GM19463 (cell line): ENCODE results near the gene HDLBP.
"Not testable (repeated sequence)": the region's sequence is repeated elsewhere in the genome, so short reads cannot be mapped to it uniquely, and the experiment has no call there.

ENCODE experiments used
- ATAC-seq: cut with Tn5 transposase; IDR thresholded peaks from one replicate; pipeline ENCODE4 v1.9.1; 2021; ENCODE audit warnings: mild to moderate bottlenecking, moderate library complexity; ENCODE audit not compliant: unreplicated experiment

Gene HDLBP

DNA sequence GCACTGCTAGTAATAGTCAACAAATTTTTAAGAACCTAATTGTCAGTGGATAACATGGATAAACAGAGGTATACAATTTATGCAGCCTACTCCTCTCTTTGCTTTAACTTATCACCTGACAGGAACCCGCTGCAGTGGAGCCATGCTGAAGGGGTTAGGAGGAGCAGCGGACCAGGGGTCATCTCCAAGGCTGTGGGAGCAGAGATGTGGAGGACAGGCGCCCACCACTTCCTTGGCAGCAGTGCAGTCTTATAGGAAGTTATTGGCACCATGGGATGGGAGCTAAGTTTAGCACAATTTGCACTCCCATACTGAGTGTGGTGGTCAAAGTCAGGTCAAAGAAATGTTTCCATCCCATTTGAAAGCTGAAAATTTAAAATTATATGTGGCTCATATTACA, 35.6 kb downstream of the HDLBP start:
- no peak for ATAC-seq

DNA sequence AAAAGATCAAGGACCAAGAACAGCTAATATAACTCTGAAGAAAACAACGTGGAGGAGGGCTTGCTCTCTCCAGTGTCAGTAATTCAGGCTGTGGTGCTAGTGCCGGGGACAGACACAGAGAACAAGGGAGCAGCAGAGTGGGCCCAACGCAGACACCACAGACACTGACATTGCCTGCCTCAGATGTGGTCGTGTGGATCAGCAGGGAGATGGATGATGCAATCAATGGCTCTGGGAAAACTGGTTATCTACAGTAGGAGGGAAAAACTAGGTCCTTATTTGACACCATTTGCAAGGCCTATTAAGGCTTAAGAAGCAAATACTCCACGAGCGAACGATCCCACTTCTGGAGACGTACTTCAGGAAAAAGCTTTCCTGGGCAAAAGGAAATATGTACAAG, 36.1 kb downstream of the HDLBP start:
- no peak for ATAC-seq

DNA sequence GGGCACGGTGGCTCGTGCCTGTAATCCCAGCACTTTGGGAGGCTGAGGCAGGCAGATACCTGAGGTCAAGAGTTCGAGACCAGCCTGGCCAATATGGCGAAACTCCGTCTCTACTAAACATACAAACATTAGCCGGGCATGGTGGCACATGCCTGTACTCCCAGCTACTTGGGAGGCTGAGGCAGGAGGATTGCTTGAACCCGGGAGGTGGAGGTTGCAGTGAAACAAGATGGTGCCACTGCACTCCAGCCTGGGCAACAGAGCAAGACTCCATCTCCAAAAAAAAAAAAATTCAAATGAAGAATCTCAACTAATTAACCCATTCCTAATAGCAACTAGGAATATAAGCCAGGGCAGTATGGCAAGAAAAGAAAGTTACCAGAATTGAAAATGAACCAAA, 37.2 kb downstream of the HDLBP start:
- ATAC-seq: not testable (repeated sequence)

DNA sequence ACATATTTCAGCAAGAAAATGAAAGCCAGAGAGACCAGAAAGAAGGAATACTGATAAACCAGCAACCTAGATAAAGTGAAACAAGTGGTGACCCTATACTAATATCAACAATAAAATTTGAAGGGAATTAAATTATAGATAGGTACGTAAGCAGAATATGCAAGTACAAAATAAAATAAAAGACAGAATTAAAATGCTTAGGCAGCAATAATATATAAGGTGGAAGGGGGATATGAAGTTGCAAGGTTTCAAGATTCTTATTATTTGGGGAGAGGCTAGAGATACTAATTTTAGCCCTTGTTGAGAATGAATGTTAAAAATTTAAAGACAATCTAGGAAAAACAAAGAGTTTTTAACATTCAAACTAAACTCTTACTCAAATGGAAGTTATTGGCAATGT, 39.6 kb downstream of the HDLBP start:
- no peak for ATAC-seq

DNA sequence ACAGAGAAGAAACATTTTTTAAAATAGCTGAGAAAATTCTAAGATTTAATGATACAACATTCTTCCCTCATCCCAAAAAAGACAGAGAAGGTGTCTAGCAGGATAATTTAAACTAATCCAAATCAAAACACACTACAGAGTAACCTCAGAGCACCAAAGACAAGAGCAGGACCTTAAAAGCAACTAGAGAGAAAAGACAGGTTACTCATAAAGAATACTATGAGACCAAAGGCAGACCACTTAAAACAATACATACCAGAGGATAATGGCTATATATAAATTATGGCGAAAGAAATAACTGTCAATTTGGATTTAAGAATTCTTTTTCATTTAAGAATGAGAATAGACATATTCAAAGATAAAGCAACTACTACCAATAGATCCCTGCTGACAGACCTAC, 40.0 kb downstream of the HDLBP start:
- no peak for ATAC-seq

DNA sequence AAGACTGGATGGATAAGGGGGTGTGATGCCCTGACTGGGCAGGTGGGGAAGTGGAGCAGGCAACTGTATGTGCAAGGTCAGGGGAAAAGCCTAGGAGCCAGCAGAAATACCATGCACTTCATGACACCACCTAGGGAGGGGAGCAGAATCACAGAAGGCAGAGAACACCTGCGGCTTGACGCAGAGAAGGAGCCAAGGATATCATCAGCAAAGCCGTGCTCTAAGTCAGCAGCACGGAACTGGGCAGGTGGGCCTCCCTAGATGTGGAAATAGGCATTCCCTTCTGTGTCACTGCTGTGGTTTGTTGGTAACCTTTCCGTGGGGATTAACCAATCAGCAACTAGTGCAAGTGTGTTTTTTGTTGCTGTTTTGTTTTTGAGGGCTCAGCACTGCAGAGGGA, 41.3 kb downstream of the HDLBP start:
- no peak for ATAC-seq

DNA sequence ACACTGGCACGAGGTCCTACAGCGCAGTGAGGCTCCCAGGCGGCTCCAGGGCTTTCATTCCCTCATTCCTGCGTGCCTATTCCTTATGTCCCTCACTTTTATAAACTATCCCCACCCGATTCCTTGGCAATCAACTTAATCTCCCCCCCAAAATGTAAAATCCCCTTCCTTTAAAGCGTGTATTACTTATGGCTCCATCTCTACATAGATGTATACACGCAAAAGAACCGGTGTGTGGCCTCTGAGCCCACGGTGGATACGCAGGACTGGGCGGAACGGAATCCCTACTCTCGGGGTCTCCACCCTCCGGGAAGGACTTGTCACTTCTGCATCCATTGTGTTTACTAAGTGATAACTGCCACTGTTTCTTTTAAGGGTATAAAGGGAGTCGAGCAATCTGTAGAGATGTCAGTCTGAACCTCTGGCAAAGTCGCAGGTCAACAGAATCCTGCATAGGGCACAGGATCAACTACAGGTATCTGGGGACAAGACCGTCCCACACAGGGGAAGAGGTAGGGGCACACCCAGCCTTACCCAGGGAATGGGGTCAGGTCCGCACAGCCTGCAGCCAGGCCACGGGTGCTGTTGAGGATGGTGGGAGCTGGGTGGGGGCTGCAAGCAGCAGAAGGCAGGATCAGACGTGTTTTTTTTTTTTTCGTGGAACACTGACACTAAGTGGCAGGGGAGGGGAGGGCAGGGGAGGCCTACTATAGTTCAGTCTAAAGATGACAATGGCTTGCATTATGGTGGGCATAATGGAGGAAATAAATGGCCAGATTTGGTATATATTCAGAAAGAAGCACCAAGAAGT, 42.1 kb downstream of the HDLBP start:
- ATAC-seq: no peak

DNA sequence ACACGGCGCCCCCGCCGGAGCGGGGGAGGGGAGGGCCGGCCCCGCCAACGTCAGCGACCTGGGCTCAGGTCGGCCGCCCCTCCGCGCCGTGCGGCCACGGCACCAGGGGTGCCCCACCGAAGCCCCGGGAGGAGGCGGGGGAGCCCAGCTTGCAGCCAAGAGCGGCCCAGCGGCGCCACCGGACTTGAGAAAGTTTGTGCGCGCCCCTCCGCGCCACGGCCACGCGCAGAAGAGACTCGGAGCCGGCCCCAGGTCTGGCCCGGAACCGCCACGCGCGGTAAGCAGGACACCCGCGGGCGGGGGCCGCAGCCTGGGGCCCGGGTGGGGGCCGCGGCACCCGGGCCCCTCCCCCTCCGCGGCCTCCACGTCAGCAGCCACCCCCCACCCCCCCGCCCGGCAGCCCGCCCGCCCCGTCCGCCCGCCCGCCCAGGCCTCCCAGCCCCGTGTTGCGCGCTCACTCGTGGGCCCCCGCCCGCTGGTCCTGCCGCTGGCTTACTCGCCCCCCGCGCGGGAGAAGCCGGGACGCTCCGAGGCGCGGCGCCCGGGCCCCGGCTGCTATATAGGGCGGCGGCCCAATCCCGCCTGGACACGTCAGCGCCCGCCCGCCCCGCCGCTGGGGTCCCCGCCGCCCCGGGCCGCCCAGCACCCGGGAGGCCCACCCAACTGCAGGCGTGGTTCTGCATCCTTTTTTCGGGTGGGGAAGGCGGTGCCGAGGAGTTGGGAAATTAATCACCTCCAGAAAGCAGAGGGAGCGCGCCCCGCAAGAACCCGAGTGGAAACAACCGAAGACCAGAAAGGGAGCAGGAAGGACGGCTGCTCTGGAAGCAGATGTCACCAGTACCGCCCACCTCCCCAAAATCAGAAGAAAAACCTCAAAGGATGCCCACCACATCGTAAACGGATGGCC, 42.9 kb downstream of the HDLBP start:
- peak; percentile 62 for ATAC-seq

DNA sequence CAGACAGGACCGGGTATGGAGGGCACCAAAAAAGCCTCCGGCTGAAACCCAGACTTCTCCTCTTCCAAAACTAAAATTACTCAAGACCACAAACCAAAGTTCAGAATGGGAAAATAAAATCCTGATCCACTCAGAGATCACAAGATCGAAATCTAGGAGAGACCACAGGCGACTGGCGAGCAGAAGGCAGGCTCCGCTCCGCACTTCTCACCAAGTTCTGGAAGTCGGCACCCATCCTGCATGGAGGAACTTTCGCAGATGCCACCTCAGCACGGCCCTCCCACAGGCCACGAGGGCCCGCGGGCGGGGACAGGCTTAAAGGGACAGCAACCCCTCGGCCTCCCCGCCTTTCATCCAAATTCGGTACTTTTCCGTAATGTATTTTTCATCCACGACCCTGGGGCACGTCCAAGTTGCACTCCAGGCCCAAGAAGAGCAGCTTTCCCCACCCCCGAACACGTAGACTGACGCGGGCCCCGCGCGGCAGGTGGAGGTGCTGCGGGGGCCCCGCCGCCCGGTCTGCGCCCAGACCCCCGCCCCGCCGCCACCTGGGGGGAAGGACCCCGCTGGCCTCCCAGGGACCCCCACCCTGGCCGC, 43.7 kb downstream of the HDLBP start:
- ATAC-seq: peak; percentile 53

DNA sequence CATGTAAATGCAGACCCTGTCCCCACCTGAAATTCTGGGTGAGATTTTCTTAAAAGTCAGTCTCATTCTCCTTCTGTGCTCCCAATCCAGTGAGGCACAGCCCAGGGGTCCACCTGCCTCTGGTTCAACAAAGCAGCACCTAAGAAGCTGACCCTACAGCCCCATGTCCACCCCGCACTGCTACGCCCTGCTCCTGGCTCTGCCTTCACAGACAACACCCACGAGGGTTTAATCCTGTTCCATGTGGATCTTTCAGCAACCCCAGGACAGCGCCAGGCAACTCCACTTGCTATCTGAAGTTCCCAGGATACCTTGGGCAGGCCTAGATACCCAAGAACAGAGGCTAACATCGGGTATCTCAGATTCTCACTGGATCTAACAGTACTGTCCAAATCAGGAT, 44.9 kb downstream of the HDLBP start:
- ATAC-seq: no peak

DNA sequence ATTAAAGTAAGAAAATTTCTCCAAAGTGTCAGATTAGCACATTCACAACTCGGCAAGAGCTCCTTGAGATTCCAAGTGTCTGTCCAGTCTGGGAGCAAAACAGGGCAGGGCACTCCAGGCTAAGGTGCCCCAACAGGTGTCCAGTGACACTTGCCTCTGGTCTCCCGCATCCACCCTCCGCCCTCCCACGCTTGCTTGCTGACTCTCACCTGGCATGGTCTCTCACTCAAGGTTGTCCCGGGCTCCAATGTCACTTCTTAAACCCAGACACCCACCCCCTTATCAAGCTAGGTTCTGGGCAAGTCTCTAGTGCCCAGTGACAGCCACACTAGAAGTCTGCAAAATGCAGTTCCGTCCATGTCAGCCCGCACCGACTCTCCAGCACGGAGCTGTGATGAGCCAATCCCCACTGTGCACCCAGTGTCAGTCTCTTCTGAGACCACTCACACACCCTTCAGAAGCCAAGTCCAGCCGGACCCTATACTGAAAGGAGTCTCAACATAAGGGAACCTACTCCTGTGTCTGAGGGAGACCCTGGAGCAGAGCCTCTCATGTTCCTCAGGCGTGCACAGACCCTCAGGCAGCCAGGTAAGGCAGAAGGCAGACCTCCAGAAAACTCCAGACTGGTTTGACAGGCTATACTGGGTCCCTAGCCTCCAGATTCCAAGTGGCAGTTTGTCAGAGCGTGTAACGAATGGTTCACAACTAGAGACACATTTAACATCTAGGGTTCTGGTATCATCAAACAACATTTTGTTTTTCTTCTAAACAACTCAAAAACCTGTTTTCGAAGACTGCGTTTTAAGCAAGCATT, 45.6 kb downstream of the HDLBP start:
- no peak for ATAC-seq

DNA sequence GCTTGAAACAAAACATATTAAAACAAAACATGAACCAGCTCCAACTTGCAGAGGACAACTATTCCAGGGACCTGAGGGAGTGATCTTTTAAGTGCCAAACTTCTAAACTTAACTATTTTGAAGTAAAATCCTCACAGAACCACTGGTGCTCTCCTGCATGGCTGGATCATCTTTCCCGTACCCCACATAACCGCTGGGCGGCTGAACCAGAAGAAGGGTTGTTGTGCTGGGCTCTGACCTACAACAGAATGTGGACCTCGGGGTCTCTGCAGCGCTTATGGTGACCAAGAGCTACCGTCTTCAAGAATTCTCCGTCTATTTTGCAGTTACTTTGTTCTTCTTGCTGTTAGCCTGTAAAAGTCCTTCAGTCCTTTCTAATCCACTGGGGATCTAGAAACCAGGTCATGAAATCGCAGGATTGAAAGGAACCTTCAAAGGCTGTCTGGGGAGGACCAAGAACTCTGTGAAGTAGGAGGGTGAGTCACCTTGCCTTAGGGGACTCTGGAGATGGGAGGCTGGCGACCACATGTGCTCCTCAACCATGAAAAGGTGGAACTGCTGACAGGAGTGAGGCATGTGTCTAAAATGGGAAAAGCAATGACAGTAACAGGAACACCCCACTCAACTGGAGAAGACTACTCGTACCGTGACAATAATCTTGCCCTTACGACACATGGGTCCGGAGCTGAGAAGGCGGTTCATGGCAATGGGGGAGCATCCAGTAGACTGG, 46.6 kb downstream of the HDLBP start:
- no peak for ATAC-seq

DNA sequence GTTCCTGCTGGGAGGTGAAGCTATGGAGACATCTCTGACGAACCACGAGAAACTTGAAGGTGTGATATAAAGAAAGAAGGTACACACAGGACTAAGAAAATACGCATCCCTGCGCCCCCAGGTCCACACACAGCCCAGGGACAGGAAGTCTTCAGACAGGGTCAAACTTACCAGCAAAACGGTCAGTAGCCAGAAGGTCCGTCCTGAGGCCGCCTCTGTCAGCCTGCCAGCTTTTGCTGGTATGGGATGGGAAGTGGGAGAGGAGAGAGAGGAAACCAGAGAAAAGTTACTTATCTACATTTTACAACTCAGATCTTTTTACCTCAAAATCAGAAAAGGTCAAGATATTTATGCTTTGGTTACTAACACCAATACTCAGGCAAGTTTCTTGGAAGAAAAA, 47.2 kb downstream of the HDLBP start:
- ATAC-seq: no peak

DNA sequence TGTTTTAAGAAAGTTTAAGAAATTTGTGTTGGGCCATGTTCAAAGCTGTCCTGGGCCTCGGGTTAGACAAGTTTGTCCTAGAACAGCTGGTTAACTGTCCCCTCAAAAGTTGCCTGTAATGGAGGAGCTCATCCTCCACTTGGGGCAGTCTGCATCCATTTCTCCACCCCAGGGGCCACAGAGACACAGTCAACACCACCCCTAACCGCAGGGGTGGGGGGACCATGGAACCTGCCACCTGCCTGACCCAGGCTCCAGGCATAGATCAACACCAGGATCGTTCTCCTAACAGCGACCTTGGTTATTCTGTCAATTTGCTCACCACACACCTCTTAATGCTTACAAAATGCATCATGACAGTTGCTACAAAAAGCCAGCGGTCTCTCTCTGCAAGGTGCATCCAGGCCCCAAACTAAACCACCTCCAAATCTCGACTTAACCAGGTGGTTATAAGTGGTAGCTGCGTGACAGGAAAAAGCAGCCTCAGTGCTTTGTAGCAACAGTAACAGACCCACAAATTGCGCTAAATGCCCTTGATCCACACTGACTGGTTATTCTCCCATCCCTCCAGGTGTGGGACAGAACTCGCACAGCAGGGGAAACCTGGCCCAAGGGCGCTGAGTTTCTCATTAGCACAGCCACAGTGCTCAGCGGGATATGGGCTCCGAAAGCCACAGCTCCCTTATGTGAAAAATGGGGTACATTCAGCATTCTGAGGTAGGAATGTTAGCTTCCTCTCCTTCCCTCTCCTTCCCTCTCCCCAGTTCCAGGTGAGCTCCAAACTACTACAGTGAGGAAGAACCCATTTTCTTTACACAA, 48.0 kb downstream of the HDLBP start:
- no peak for ATAC-seq

DNA sequence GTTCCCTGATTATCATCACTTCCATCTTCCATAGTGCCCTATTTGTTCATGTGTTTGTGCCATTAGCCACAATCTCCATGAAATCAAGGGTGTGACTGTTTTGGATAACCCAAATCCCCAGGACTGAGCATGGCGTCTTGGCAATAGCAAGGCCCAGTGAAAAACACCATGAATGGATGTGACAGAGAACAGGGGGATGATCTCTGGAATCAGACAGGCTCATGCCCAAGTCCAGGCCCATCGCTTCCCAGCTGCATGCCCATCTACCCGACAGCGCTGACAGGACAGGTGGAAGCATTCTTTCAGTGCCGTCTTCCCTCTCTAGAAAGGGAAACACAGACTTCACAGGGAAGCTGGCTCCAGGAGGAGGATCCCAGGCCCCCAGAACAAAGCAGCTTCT, 50.0 kb downstream of the HDLBP start:
- ATAC-seq: no peak

DNA sequence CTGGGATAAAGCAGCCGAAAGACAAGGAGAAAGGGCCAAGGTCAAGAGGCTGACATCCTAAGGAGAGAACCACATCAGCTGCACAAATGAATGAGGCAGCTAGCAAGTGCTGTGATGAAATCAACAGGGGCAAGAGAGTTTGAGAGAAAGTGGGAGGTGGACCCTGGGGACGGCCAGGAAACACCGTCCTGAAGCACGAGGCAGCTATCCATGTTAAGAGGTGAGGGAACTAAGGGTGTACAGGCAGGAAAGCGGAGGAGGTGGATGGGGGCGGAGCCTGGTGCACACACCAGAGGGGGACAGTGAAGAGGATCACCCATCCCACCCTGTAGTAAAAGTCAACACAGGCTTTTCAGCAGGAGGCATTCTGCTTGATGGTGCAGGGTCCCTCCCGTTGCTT, 52.4 kb downstream of the HDLBP start:
- no peak for ATAC-seq

DNA sequence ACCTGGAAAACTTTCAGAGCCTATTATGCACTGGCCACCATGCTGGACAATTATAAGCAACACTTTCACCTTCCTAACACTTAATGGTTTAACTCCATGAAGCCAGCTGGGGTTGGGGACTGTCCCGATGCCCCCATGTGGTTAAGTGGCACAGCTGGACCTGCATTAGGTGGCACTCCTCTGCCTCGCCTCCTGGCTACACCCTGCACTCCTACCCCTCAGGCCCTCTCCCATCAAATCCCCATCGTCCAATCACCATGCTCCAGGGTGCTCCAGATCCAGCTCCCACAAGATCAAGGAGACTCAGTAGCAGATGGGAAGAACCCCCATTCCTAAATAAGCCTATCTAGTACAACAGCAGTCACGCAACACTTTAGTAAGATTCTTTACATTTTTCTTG, 53.8 kb downstream of the HDLBP start:
- no peak for ATAC-seq

DNA sequence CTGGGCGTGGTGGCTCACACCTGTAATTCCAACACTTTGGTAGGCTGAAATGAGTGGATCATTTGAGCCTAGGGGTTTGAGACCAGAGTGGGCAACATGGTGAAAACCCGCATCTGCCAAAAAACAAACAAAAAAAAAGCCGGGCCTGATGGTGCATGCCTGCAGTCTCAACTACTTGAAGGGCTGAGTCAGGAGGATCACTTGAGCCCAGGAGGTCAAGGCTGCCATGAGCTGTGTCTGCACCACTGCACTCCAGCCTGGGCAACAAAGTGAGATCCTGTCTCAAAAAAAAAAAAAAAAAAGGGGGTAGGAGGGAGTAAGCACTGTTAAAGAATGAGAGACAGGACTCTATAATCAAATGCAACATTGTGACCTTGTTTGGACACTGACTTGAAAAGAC, 54.6 kb downstream of the HDLBP start:
- no peak for ATAC-seq

DNA sequence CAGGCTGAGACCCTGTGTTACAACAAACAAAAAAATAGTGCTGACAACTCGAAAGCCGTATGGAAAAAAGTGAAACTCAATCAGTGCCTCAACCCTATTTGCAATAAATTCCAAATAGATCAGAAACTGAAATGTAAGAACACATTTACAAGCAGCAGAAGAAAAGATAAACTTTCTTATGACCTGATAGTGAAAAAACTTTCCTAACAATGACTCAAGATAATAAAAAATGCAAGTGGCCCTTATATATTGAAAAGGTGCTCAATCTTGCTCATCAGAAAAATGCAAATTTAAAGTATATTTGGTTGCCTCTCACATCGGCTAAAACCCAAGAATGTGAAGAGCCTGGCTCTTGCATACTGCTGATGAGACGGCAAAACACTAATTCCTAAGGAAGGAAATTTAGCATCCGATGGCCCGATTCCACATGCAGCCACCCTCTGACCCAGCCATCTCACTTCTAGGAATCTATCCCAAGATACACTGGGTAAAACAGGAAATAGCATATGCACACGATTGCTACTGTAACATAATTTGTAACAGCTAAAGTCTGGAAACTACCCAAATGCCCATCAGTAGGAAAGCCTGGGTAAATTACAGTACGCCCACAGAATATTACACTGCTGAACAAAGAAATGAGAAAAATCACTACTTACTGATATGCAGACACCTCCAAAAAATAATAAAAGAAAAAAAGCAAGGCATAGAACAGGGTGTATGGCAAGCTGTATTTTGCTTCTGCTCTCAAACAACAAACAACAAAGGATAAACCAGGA, 56.8 kb downstream of the HDLBP start:
- ATAC-seq: no peak
